HG03342 (cell line): ENCODE data around the gene RPS2.
"Not testable (repeated sequence)": the region's sequence is repeated elsewhere in the genome, so short reads cannot be mapped to it uniquely, and the experiment has no call there.

ENCODE experiments used
- ATAC-seq: cut with Tn5 transposase; IDR thresholded peaks from one replicate; pipeline ENCODE4 v1.9.1; 2021; ENCODE audit warnings: mild to moderate bottlenecking, moderate library complexity; ENCODE audit not compliant: unreplicated experiment

RPS2 gene

DNA sequence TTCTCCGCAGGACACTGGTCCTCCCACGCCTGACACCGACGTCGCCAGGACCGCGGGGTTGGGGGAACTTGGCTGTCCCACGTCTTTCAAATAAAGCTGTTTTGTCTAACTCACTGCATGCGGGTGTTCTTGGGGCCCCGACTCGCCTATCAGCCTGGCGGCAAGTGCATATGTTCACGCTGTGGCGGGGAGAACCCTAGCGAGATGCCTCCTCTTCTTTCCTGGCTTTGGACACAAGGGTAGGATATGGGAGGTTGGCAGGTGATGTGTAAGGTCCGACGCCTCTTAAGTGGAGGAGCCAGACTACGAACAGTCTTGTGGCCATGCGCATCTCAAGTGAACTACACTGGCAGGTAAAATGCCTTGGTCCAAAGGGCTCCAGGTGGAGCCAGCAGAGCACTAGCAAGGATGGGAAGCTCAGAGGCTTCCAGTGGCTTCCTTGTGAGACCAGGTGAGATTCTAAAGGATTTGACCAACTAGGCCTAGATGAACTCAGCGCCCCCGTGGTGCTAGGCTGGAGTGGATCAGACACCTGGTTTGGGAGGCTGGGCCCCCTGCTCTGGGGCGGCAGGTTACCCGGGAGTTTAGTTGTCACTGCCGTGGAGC is 873 bp upstream of the RPS2 start:
- no peak for ATAC-seq

DNA sequence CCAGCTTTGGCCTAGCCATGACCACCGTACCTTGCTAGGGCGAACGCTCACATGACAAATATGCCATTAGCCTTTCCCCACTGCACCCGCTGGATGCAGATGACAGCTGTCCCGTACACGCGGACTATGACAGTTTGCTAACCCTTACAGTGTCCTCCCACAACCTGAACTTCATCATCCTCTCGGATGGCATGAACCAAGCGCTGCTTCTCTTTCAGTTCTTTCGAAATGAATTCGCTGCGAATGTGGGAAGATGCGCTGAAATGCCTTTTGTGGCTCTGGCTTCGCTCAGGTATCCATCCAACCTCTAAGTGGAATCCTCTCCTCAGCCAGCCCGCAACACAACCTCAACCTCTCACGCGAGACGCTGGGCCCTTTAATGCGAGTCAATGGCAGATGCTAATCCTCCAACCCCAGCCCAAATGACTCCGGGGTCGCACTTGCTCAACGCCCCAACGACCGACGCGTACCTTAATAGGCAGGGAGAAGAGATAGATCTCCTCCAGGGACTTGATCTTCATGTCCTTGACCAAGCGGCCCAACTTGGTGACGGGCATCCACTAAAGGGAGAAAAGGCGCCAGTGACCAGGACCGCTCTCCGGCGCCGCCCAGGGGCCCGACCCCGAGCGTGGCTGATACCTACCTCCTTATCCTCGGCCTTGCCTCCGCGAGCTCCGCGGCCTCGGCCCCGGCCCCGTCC is 670 bp downstream of the RPS2 start:
- ATAC-seq: no peak

DNA sequence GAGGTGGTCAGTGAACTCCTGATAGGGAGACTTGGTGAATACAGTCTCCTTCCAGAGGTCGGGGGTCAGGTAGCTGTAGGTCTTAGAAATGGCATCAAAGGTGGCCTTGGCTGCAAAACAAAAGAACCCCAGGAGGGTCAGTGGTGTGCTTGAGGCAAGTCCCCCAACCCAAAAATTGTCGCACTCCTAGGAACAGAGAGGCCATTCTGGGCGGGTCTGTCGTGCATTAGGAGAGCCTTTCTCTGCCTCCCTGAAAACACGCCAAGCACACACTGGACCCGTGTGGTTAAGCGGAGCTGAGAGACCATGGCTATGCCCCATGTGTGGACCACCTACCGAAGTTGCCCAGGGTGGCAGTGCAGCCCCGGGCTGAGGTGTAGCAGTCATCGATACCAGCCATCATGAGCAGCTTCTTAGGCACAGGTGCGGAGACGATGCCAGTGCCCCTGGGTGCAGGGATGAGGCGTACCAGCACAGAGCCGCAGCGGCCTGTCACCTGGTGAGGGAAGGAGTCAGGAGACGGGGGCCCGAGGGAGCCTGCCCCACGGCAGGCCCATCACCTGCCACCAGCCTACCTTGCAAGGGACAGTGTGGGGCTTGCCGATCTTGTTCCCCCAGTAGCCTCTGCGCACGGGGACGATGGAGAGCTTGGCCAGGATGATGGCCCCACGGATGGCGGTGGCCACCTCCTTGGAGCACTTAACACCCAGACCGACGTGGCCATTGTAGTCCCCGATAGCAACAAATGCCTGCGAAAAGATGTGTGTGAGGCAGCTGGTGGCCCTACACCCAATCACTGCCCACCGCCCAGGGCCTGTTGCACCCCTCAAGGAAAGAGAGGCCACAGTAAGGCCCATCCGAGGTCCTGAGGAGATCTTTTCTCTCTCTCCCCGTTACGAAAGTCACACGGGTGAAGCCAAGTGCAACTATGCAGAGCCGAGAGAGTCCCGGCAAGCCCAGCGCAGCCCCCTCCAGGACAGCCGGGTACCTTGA is 2.2 kb downstream of the RPS2 start:
- not testable (repeated sequence) for ATAC-seq

DNA sequence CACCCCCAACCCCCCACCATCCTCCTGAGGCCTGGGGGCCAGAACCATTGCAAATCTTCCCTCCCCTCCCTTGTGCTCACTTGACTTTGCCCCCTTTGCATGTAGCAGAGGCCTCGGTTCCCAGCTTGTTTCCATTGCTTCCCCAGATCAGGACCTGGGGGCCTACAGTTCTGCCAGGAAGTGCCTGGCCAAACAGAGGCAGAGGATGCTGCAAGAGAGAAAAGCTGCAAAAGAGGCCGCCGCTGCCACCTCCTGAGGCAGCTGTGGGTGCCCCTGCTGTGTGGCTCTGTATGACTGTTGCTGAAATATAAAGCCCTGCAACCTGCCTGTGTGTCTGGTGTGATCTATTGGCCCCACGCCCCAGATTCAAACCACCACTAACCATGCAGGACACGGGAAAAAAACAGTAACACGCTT is 3.0 kb downstream of the RPS2 start:
- no peak for ATAC-seq

DNA sequence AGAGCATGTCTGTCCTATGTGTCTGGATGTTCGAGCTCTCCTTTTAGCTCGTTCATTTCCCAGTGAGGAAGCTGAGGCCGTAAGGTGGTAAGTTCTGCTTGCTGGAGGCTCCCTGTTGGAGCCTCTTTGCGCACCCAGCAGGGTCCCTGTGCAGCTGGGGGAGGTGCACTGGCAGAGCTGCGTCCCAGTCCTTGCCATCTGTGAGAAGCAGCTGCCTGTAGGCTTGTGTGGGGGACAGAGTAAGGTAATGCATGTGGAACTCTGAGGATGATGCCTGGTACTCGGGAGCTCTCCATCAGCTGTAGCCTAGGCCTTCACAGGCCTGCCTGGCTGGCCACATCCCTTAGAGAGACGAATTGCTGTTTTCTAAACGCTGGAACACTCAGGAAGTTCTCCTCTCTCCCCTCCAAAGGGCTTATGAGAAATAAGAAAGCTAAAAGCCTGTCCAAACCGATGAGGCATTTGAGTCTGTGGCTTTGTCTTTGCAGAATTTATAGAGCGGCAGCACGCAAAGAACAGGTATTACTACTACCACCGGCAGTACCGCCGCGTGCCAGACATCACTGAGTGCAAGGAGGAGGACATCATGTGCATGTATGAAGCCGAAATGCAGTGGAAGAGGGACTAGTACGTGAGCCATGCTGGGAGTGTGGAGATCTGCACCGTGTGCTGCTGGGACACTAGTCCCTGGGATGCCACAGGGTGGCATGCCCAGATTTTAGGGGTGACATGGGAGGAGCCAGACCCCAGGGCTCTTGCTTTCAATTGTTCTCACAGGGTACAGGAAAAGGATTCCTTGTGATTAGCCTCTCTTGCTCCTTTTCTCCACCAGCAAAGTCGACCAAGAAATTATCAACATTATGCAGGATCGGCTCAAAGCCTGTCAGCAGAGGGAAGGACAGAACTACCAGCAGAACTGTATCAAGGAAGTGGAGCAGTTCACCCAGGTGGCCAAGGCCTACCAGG is 3.7 kb downstream of the RPS2 start:
- ATAC-seq: no peak

DNA sequence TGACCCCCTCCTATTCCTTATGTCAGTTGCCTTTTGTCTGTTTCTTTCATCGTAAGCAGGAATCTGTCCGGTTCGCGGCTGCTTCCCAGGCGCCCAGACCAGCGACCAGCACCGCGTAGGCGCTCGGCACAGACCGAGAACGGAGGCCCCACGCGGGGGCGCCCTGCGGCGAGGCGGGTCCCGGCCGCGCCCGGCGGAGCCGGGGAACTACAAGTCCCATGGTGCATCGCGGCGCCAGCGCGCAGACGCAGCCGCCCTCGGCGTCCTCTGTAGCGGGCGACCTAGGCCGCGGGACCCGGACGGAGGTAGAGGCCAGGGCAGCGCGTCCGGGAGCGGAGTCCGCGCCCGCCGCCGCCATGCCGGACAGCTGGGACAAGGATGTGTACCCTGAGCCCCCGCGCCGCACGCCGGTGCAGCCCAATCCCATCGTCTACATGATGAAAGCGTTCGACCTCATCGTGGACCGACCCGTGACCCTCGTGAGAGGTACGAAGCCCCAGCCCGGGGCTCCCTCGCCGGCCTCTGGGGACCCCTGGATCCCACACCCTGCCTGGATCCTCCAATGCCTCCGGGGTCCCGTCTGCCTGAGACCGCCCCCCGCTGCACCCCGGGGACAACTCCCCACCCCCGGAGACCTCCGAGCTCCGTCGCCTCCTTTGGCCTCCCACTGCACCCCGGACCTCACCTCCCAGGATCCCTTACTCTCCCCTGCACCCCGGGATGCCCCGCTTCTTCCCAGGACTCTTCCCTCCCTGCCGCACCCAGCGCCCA is 5.2 kb downstream of the RPS2 start, which contains the start of gene NDUFB10:
TSS of gene NDUFB10 (plus strand) at position 270 of the 771 bp plus-strand sequence. CDS start at position 357, 87 bp downstream.
- peak; percentile 69 for ATAC-seq

DNA sequence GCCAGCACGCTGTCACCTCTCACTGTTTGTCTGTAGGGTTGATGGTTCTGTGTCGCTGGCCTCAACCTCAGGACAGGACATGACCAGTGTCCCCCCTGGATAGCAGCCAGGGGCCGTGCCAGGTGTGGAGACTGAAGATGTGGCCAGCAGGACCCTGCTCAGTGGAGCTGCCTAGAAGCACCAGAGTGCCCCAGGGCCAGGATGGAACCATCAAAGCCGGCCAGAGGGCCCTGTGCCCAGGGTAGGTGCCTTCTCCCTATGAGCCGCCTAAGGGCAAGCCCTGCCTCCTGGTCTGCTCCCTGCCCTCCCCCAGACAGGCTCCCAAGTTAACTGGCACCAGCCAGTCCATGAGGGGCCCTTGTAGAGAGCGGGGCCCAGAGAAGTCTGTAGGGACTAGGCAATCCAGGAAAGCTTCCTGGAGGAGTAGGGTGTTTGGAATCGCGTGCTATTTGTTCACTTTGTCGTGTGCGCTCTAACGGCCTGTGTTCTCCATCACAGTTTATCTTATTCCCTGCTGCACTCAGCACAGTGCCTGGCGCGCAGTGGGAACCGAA is 5.8 kb downstream of the RPS2 start:
- no peak for ATAC-seq

DNA sequence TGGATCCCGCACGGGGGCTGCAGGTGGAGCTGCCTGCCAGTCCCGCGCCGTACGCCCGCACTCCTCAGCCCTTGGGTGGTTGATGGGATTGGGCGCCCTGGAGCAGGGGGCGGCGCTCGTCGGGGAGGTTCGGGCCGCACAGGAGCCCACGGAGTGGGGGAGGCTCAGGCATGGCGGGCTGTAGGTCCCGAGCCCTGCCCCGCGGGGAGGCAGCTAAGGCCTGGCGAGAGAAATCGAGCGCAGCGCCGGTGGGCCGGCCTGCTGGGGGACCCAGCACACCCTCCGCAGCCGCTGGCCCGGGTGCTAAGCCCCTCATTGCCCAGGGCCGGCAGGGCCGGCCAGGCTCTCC is 6.5 kb downstream of the RPS2 start:
- not testable (repeated sequence) for ATAC-seq

DNA sequence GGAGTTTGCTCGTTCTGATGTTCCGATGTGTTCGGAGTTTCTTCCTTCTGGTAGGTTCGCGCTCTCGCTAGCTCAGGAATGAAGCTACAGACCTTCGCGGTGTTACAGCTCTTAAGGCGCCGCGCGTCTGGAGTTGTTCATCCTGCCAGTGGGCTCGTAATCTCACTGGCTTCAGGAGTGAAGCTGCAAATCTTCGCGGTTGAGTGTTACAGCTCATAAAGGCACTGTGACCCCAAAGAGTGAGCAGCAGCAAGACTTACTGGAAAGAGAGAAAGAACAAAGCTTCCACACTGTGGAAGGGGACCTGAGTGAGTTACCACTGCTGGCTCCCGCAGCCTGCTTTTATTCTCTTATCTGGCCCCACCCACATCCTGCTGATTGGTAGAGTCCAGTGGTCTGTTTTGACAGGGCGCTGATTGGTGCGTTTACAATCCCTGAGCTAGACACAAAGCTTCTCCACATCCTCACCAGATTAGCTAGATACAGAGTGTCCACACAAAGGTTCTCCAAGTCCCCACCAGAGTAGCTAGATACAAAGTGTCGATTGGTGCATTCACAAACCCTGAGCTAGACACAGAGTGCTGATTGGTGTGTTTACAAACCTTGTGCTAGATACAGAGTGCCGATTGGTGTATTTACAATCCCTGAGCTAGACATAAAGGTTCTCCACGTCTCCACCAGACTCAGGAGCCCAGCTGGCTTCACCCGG is 7.0 kb downstream of the RPS2 start:
- not testable (repeated sequence) for ATAC-seq

DNA sequence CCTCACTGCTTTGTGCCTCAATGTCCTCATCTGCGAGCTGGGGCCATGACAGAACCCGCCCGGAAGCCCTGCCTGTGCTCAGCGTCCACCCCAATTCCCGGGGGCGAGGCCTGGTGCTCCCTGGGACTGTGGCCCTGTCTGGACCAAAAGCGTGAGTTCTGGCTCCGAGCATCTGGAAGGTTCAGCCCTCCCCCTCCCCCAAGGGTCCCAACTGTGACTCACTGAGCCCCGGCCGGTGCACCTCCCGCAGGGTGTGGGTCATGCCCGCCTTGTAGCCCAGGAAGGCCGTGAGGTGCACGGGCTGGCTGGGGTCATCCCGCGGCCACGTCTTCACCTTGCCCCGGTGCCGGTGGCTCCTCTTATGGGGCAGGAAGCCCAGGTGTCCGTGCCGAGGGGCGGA is 10.9 kb downstream of the RPS2 start:
- no peak for ATAC-seq

DNA sequence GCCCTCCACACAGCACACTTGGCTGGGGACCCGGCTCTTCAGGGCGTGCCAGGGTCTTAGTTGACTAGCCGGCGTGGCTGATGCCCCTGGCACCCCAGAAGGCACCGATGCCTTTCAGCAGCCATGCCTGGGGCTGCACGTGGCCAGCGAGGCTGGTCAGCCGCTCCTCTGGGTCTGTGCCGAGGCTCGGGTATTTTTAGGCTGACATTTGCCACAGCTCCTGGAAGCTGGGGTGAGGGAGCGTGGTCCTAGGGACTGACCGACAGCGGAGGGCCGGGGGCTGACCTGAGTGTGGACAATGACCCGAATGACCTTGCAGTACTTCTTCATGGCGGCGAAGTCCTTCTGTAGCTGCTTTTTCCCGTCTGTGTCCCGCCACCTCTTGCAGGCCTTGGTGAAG is 14.1 kb downstream of the RPS2 start:
- ATAC-seq: no peak

DNA sequence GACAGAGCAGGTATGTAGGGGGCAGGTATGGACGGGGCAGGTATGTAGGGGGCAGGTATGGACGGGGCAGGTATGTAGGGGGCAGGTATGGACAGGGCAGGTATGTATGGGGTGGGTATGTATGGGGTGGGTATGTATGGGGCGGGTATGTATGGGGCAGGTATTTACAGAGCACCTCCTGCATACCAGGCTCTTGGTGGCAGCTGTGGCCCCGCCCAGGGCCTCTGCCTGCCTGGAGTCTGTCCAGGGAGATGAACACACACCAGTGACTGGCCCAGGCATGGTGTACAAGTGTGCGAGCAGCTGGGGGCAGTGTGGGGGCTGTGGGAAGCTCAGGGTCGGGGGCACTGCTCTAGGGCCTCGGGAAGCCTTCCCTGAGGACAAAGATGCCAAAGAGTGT is 14.6 kb downstream of the RPS2 start:
- ATAC-seq: no peak

DNA sequence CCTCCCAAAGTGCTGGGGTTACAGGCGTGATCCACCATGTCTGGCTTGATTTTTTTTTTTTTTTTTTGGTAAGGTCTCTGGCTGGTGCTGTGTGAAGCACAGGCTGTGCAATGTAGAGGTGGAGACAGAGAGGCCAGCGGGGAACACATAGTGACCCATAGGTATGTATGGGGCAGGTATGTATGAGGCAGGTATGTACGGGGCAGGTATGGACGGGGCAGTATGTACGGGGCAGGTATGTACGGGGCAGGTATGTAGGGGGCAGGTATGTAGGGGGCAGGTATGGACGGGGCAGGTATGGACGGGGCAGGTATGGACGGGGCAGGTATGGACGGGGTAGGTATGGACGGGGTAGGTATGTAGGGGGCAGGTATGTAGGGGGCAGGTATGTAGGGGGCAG is 15.1 kb downstream of the RPS2 start:
- no peak for ATAC-seq

DNA sequence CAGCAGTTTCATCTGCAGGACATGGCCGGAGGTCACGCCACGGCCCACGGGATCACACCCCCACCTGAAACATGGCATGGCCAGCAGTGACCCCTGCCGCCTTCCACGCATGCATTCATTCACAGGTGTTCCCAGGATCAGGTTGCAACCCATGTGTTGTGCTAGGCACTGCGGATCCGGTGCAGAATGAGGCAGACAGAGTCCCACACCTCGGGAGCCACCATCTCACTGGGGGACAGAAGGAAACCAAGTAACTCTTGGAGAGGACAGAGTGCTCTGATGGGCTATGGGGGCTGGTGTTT is 17.3 kb downstream of the RPS2 start:
- ATAC-seq: no peak

DNA sequence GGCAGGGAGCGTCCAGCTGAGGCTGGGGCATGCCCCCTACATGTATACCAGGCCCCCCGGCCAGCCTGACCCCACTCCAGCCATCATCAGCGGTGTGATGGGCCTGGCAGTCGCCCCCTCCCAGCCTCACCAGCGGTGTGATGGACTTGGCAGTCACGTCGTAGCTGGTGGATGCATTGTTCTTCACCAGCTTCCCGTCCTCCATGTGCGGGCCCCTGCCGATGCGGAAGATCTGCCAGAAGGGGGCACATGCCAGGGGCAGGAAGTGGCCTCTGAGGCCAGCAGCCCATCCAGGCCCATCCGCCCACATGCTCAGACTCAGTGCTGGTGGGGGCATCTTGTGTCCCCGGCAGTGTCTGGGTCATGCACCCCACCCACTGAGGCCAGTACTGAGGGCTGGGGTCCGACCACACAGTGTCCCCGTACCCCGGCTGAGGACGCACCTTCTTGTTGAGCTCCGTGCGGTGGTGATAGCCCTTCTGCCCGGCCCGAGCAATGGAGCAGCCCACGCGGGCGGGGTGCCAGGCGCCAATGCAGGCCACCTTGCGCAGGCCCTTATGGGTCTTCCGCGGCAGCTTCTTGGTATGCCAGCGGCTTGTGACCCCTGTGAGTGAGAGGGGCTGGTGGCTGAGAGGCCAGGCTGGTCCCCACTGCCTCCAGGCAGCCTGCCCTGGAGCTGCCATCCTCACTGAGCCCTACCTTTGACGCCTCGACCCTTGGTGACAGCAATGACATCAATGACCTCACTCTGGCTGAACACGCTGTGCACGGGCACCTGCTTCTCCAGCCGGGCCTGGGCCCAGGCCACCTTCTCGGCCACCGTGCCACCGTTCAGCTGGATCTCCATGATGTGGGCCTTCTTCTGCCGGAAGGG is 17.9 kb downstream of the RPS2 start:
- ATAC-seq: no peak

DNA sequence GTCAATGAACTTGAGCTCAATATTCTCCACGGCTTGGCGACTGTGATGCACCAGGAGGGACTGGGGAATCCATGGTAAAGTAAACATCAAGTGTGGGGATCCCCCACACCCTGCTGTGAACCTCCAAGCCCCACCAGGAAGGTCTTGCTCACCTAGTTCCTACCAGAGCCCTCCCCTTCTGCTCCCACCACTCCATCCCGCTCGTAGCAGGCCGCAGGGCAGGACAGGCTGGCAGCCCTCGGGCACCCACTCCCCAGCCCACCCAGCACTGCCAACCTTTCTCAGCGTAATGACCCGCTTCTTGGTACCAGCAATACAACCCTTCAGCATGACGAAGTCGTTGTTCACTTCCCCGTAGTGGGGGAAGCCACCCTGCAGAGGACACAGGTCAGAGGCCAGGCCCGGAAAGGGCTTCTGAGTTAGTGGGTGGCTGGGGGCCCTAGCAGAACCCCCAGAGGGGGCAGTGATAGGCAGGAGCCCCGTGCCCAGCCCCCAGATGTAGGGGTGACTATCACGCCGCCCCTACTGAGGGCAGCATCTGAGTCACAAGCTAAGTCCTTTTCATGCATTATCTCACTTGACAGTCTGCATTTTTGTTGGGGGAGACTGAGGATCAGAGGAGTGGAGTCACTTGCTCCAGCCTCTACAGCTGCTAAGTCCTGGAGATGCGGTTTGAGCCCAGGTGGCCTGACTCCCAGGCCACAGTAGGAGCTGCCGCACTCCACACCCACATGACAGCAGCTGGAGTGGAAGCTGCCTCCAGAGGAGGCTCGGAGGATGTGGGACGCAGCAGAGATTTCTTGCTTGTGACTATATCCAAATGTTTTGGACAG is 18.9 kb downstream of the RPS2 start:
- ATAC-seq: no peak

DNA sequence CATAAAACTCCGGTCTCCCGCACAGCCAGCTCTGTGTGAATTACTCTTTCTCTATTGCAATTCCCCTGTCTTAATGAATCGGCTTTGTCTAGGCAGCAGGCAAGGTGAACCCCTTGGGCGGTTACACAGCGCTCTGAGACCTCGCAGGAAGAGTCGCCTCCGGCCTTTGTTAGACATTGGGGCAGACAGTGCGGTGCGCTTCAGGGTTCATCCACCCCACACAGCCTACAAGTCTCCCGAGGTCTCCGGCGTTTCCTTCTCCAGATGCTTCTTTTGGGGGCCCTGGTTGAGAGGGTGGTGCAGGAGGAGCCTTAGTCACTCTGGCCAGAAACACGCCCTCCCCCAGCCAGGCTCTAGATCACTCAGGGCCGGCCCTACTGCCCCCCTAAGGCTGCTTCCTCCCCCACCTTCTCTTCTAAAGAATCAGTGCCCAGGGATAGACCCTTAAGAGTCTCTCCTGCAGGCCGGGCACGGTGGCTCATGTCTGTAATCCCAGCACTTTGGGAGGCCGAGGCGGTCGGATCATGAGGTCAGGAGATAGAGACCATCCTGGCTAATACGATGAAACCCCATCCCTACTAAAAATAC is 19.9 kb downstream of the RPS2 start:
- no peak for ATAC-seq
